T-helper 1 cell treated with Interleukin-12 subunit alpha and Interleukin-12 subunit beta and Interleukin-4 antibody, amounts not matched to agents 30 ng/mL and 1 ng/mL, for 36 hours (primary cell): ENCODE data around the gene UBL7. TPM values are rescaled to one million over a fixed set of nuclear protein-coding genes. Genes with fewer than 3 reads are reported as not detected.

Source experiments
- intact Hi-C: fragments of 100-400 bp; cut with micrococcal nuclease; formaldehyde crosslinking; loops from one replicate; pipeline ENCODE4 v1.15.1; 2024
- total RNA-seq: library from RNA; stranded (reverse); gene quantifications from 2 replicates; pipeline ENCODE4 v1.2.3, GENCODE V29; 2022

Gene UBL7
- total RNA-seq, 1 donor from 2014 or later: 43.0 TPM

- intact Hi-C loops: no loop called here
These were observed 34.3 kb downstream of the UBL7 start for GRCh38 chr15:74426404-74427281.

- intact Hi-C loops: no loop called here
These were observed 35.3 kb downstream of the UBL7 start for GRCh38 chr15:74425630-74426029.

- intact Hi-C loops: no loop called here
These were observed 35.9 kb downstream of the UBL7 start for GRCh38 chr15:74424901-74425528.

- intact Hi-C loops: no loop called here
These were observed 37.3 kb downstream of the UBL7 start for GRCh38 chr15:74423431-74424257.

- intact Hi-C loops: no loop called here
These were observed 38.1 kb downstream of the UBL7 start for GRCh38 chr15:74422652-74423430.

- intact Hi-C loops: no loop called here
These were observed 38.7 kb downstream of the UBL7 start for GRCh38 chr15:74422265-74422651.

- intact Hi-C loops: no loop called here
These were observed 39.4 kb downstream of the UBL7 start for GRCh38 chr15:74421302-74422245.

GRCh38 chr15:74420193-74420905 lies 40.6 kb downstream of the UBL7 start:
- intact Hi-C loops: no loop called here

GRCh38 chr15:74419432-74419831 lies 41.5 kb downstream of the UBL7 start:
- intact Hi-C loops: no loop called here

- intact Hi-C loops: no loop called here
These were observed 42.2 kb downstream of the UBL7 start for GRCh38 chr15:74418575-74419338.

GRCh38 chr15:74417670-74418069 lies 43.3 kb downstream of the UBL7 start:
- intact Hi-C loops: no loop called here

GRCh38 chr15:74417225-74417624 lies 43.7 kb downstream of the UBL7 start:
- intact Hi-C loops: no loop called here

- intact Hi-C loops: no loop called here
These were observed 44.7 kb downstream of the UBL7 start for GRCh38 chr15:74415966-74416916.

GRCh38 chr15:74414603-74415338 lies 46.2 kb downstream of the UBL7 start:
- intact Hi-C loops: no loop called here

GRCh38 chr15:74414081-74414580 lies 46.8 kb downstream of the UBL7 start:
- intact Hi-C loops: no loop called here

- intact Hi-C loops: no loop called here
These were observed 47.4 kb downstream of the UBL7 start for GRCh38 chr15:74413350-74414080.
